ENCODE measurements around the gene FLT3LG.

FLT3LG gene

DNA sequence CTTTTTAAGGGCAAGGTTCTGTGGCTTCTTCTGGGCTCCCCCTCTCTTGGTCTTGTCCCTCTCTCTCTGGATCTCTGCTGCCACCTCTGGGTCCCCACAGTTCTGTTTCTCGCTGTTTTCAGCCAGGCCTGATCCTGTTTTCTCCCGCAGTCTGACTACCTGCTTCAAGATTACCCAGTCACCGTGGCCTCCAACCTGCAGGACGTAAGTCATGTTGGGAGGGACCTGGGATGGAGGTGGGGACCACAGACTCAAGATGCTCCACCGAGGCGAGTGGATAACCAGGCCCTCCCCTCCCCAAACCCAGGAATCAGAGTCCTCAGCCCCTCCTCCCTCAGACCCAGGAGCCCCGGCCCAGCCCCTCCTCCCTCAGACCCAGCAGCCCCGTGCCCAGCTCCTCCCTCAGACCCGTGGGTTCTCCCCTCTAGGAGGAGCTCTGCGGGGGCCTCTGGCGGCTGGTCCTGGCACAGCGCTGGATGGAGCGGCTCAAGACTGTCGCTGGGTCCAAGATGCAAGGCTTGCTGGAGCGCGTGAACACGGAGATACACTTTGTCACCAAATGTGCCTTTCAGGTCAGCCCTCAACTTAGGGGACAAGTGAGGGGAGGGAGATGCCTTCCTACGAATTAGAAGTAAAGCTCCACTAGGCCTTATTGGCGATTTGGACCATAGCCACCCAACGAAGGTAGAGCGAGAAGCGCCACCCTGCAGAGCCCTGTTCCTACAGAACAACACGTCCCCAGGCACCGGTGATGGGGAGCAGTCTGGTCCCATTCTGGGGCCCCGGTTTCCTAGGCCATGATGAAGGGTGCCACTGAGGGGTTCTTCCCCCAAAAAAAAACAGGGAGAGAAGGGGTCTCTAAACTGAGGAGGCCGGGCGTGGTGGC is 2.2 kb downstream of the FLT3LG start:
- DNase-seq (ENCODE audit: low read depth, low spot score) = no peak
- TF ChIP-seq, protein P1, sequence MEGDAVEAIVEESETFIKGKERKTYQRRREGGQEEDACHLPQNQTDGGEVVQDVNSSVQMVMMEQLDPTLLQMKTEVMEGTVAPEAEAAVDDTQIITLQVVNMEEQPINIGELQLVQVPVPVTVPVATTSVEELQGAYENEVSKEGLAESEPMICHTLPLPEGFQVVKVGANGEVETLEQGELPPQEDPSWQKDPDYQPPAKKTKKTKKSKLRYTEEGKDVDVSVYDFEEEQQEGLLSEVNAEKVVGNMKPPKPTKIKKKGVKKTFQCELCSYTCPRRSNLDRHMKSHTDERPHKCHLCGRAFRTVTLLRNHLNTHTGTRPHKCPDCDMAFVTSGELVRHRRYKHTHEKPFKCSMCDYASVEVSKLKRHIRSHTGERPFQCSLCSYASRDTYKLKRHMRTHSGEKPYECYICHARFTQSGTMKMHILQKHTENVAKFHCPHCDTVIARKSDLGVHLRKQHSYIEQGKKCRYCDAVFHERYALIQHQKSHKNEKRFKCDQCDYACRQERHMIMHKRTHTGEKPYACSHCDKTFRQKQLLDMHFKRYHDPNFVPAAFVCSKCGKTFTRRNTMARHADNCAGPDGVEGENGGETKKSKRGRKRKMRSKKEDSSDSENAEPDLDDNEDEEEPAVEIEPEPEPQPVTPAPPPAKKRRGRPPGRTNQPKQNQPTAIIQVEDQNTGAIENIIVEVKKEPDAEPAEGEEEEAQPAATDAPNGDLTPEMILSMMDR (IDR thresholded peaks at IDR 0.05; ENCODE audit: low read depth, low read length) = peak; percentile 72
- no peak overlapping the region for H3K4me3 ChIP-seq (ENCODE audit: low read depth, low read length)
- in situ Hi-C loops (cut with HindIII; ENCODE audit: low sequenced_read_pairs) = no loop called here

DNA sequence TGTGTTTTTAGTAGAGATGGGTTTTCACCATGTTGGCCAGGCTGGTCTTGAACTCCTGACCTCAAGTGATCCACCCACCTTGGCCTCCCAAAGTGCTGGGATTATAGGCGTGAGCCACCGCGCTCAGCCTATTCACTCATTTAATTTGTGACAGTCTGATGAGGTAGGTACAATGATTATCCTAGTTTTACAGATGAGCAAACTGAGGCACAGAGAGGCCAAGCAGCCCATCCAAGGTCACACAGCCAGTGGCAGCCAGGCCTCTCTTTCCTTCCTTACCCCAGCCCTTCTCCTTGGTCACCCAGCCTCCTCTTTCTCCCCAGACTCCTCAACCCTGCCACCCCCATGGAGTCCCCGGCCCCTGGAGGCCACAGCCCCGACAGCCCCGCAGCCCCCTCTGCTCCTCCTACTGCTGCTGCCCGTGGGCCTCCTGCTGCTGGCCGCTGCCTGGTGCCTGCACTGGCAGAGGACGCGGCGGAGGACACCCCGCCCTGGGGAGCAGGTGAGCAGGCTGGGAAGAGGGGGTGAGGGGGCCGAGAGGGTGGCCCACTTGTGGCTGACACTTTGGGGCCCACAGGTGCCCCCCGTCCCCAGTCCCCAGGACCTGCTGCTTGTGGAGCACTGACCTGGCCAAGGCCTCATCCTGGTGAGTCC is 6.1 kb downstream of the FLT3LG start:
- TF ChIP-seq, protein P1 (IDR thresholded peaks at IDR 0.05; ENCODE audit: low read depth, low read length) = no peak
- no peak overlapping the region for H3K4me3 ChIP-seq (ENCODE audit: low read depth, low read length)
- in situ Hi-C loops (cut with HindIII; ENCODE audit: low sequenced_read_pairs) = no loop called here
- DNase-seq (ENCODE audit: low read depth, low spot score) = no peak

DNA sequence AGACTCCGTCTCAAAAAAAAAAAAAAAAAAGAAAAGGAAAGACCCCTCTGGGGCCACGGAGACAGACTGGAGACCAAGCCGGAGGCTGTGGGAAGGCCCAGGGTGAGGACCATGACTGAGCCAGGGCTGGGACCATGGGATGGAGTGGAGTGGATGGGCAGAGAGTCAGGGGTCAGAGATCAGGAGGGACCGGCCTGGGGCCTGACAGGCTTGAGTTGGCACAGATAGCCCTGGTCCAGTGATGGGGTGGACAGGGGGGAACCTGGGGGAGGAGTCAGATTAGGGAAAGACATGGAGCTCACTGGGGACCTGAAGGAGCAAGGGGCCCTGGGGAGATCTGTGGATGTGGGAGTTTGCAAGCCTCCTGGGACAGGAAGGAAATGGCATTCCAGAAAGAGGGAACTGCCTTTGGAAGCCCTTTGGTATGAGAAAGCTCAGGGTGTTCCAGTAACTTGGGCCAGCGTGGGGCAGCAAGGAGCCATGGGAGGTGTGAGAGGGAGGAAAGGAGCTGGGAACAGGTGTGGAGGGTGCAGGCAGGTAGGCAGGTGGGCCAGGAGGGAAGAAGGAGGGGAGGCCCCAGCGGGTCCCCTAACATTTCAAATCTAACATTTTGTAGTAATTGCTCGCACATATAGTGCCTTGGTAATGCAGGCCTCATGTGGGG is 7.1 kb downstream of the FLT3LG start:
- DNase-seq (ENCODE audit: low read depth, low spot score) = no peak
- no peak overlapping the region for H3K4me3 ChIP-seq (ENCODE audit: low read depth, low read length)

DNA sequence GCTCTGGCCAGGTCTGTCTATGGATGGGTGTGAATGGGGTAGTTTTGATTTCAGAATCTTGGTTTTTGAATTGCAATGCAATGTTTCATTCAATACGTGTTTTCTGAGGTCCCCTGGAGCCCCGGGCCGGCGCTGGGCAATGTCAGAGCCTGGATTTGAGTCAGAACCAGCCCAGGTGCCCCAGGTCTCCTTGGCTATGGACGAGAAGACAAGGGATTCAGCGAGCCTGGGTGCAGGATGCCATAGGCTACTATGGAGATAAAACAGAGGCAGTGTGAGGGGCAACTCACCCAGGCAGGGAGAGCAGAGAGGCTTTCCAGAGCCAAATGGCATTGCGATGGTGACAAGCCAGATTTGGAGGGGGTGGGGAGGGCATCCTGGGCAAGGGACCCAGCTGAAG is 12.2 kb downstream of the FLT3LG start:
- TF ChIP-seq, protein P1 (IDR thresholded peaks at IDR 0.05; ENCODE audit: low read depth, low read length) = no peak
- H3K4me3 ChIP-seq (ENCODE audit: low read depth, low read length) = no peak overlapping the region
- in situ Hi-C loops (cut with HindIII; ENCODE audit: low sequenced_read_pairs) = no loop called here
- DNase-seq (ENCODE audit: low read depth, low spot score) = no peak

More for the DNA sequence above, 7.1 kb downstream of the FLT3LG start:
- in situ Hi-C loops (cut with HindIII; ENCODE audit: low sequenced_read_pairs) = no loop called here
- TF ChIP-seq, protein P1 (IDR thresholded peaks at IDR 0.05; ENCODE audit: low read depth, low read length) = no peak

DNA sequence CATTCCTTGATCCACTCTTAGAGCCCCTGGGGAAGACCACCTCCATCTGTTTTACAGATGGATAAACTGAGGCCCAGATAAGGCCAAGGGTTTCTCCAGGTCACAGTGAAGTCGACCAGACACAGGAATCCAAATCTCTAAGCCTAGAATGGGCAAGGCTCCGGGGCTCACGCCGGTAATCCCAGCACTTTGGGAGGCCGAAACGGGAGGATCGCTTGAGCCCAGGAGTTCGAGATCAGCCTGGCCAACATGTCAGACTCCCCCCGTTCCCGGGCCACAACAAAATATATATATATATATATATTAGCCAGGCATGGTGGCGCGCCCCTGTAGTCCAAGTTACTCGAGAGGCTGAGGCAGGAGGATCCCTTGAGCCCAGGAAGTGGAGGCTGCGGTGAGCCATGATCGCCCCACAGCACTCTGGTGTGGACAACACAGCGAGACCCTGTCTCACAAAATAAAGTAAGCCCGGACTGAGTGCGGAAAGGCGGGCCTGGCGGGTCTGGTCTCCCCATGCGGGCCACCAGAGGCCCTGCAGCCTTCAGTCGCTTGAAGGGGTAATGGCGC is 12.8 kb downstream of the FLT3LG start:
- DNase-seq (ENCODE audit: low read depth, low spot score) = no peak
- H3K4me3 ChIP-seq (ENCODE audit: low read depth, low read length) = no peak overlapping the region
- TF ChIP-seq, protein P1 (IDR thresholded peaks at IDR 0.05; ENCODE audit: low read depth, low read length) = no peak
- in situ Hi-C loops (cut with HindIII; ENCODE audit: low sequenced_read_pairs) = no loop called here
